Activated T-cell treated with anti-CD3 and anti-CD28 coated beads for 4 hours (primary cell): ENCODE data around the gene COL4A3.

Experiments used
- DNase-seq: peaks from one replicate; pipeline ENCODE4 v3.0.0-alpha.2; 2020

COL4A3 gene

GRCh38 chr2:227348324-227348723 is 183.9 kb downstream of the COL4A3 start:
- DNase-seq = no peak

GRCh38 chr2:227349989-227350612 is 185.7 kb downstream of the COL4A3 start:
- no peak for DNase-seq

GRCh38 chr2:227351639-227352038 is 187.2 kb downstream of the COL4A3 start:
- DNase-seq = no peak

- DNase-seq = no peak
Measured at GRCh38 chr2:227360351-227360750, 195.9 kb downstream of the COL4A3 start.

DNA sequence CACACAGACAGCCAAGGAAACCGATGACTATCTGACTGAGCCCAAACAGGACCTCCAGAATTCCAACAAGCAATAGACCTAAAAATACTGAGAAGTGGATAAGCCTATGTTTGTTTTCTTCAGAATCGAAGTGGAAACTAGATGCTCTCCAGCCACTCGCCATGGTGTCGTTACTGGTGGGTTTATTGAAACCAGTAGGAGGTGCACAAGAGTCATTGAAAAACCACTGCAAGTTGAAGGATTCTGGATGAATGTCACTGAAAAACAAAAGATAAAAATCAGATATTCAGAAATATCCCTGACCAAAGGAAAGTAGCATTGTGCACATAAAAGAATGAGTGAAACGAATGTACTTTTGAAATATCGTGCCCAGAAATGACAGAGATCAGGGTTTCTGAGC is 199.3 kb downstream of the COL4A3 start:
- DNase-seq = no peak
